GM23338 (cell line): ENCODE results near the gene FARSB. TPM values are rescaled to one million over a fixed set of nuclear protein-coding genes. Genes with fewer than 3 reads are reported as not detected.

Experiments
- ATAC-seq: fragments of 200-7000 bp; cut with Tn5 transposase; 3 replicates; pipeline ENCODE4 v1.9.1; 2020
- DNase-seq: peaks from one replicate; pipeline ENCODE4 v3.0.0-alpha.2; 2015; ENCODE audit warnings: low spot score
- H2AFZ ChIP-seq: fragments of 200-600 bp; sonication (generic); 2 replicates; pipeline ENCODE4 v1.8.0; 2016; ENCODE audit warnings: antibody characterized with exemption, mild to moderate bottlenecking, moderate library complexity
- H3F3A ChIP-seq: fragments of 200-600 bp; sonication (generic); replicated peaks from 2 replicates; pipeline ENCODE4 v1.8.0; 2017; ENCODE audit warnings: antibody characterized with exemption, mixed run types, low read depth
- H3K27ac ChIP-seq: fragments of 200-600 bp; sonication (generic); 2 replicates; pipeline ENCODE4 v1.6.1; 2016; ENCODE audit warnings: low read depth
- H3K27me3 ChIP-seq: fragments of 200-600 bp; sonication (generic); 2 replicates; pipeline ENCODE4 v1.8.0; 2016; ENCODE audit warnings: mild to moderate bottlenecking, mixed run types, moderate library complexity; ENCODE audit not compliant: insufficient read depth
- H3K36me3 ChIP-seq: fragments of 200-600 bp; sonication (generic); 2 replicates; pipeline ENCODE4 v1.8.0; 2016; ENCODE audit warnings: mild to moderate bottlenecking; ENCODE audit not compliant: insufficient read depth
- H3K4me1 ChIP-seq: fragments of 200-600 bp; sonication (generic); 2 replicates; pipeline ENCODE4 v1.8.0; 2016; ENCODE audit warnings: mild to moderate bottlenecking, moderate library complexity; ENCODE audit not compliant: insufficient read depth
- H3K4me2 ChIP-seq: fragments of 200-600 bp; sonication (generic); 2 replicates; pipeline ENCODE4 v1.7.1; 2017; ENCODE audit warnings: mixed run types
- H3K4me3 ChIP-seq: fragments of 200-600 bp; sonication (generic); 2 replicates; pipeline ENCODE4 v1.6.1; 2016; ENCODE audit warnings: mixed run types
- H3K79me2 ChIP-seq: fragments of 200-600 bp; sonication (generic); replicated peaks from 2 replicates; pipeline ENCODE4 v1.8.0; 2017; ENCODE audit warnings: mild to moderate bottlenecking; ENCODE audit not compliant: insufficient read depth
- H3K9me2 ChIP-seq: fragments of 200-600 bp; sonication (generic); 2 replicates; pipeline ENCODE4 v1.8.0; 2017; ENCODE audit not compliant: insufficient read depth
- H4K20me1 ChIP-seq: fragments of 200-600 bp; sonication (generic); replicated peaks from 2 replicates; pipeline ENCODE4 v1.8.0; 2017; ENCODE audit warnings: mild to moderate bottlenecking; ENCODE audit not compliant: insufficient read depth
- H3K27ac Mint-ChIP-seq: 2 replicates; pipeline ENCODE4 v1.8.0; 2020; ENCODE audit warnings: inconsistent platforms, mild to moderate bottlenecking, moderate library complexity, mixed read lengths
- H3K27me3 Mint-ChIP-seq: 3 replicates; pipeline ENCODE4 v1.8.0; 2022; ENCODE audit warnings: low read depth, mild to moderate bottlenecking, moderate library complexity, mixed read lengths, inconsistent platforms; ENCODE audit not compliant: insufficient read depth, poor library complexity
- H3K36me3 Mint-ChIP-seq: 3 replicates; pipeline ENCODE4 v1.8.0; 2021; ENCODE audit warnings: low read depth, mild to moderate bottlenecking, inconsistent platforms, moderate library complexity, mixed read lengths
- H3K4me1 Mint-ChIP-seq: 3 replicates; pipeline ENCODE4 v1.8.0; 2020; ENCODE audit warnings: mild to moderate bottlenecking, inconsistent platforms, mixed read lengths
- H3K4me3 Mint-ChIP-seq: 3 replicates; pipeline ENCODE4 v1.8.0; 2021; ENCODE audit warnings: moderate library complexity, mild to moderate bottlenecking, inconsistent platforms, mixed read lengths
- H3K9me3 Mint-ChIP-seq: 3 replicates; pipeline ENCODE4 v1.8.0; 2020; ENCODE audit warnings: moderate library complexity, mild to moderate bottlenecking, inconsistent platforms, mixed read lengths
- CREB1 ChIP-seq: fragments of 250-450 bp; sonication (Bioruptor Pico); IDR thresholded peaks from 2 replicates; pipeline ENCODE4 v1.5.0; 2020; ENCODE audit warnings: low read depth, mild to moderate bottlenecking, moderate library complexity
- EZH2 ChIP-seq: fragments of 200-600 bp; sonication (generic); IDR thresholded peaks from one replicate; pipeline ENCODE4 v1.8.0; 2017; ENCODE audit warnings: antibody characterized with exemption, mild to moderate bottlenecking, low read depth; ENCODE audit not compliant: unreplicated experiment
- EZH2phosphoT487 ChIP-seq: fragments of 200-600 bp; sonication (generic); IDR thresholded peaks from one replicate; pipeline ENCODE4 v1.8.1; 2018; ENCODE audit warnings: antibody characterized with exemption; ENCODE audit not compliant: unreplicated experiment
- JUNB ChIP-seq: IDR thresholded peaks from one replicate; pipeline ENCODE4 v1.6.1; 2016; ENCODE audit warnings: antibody characterized with exemption; ENCODE audit not compliant: unreplicated experiment
- NANOG ChIP-seq: IDR thresholded peaks from 2 replicates; pipeline ENCODE4 v1.6.1; 2016; ENCODE audit warnings: antibody characterized with exemption, borderline replicate concordance
- POLR2AphosphoS5 ChIP-seq: IDR thresholded peaks from 2 replicates; pipeline ENCODE4 v1.6.1; 2016; ENCODE audit warnings: antibody characterized with exemption, low read depth
- STAT1 ChIP-seq: IDR thresholded peaks from one replicate; pipeline ENCODE4 v1.6.1; 2016; ENCODE audit warnings: antibody characterized with exemption; ENCODE audit not compliant: unreplicated experiment
- ZNF114 ChIP-seq: fragments of 250-450 bp; sonication (Bioruptor Pico); IDR thresholded peaks from 2 replicates; pipeline ENCODE4 v1.5.0; 2020; ENCODE audit warnings: mild to moderate bottlenecking, moderate library complexity
- polyA plus RNA-seq: library from polyadenylated mRNA; unstranded; fragments of >200 nt; fragmentation: Nextera tagmentation; extraction: Ambion mirVana; gene quantifications from 2 replicates; pipeline ENCODE4 v1.2.1, GENCODE V29; 2016
- total RNA-seq: library from RNA; depleted of rRNA; stranded (reverse); fragments of >200 nt; shearing (Covaris generic); gene quantifications from 2 replicates; pipeline ENCODE4 v1.2.3, GENCODE V29; 2014
- TF ChIP-seq, protein P1 (sequence below), 2 experiments: fragments of 200-600 bp in 1 of 2; sonication (generic) in 1 of 2; conservative IDR thresholded peaks; 2 replicates each; pipeline versions ENCODE4 v1.5.1 to v1.6.1; 2016 to 2017; ENCODE audit warnings: antibody characterized with exemption in 2 of 2, low read depth in 2 of 2, mild to moderate bottlenecking in 2 of 2, moderate library complexity in 1 of 2
- TF ChIP-seq, protein P2 (sequence below): IDR thresholded peaks from one replicate; pipeline ENCODE4 v1.6.1; 2018; ENCODE audit warnings: antibody characterized with exemption; ENCODE audit not compliant: unreplicated experiment

FARSB gene
- total and polyA plus RNA-seq, 2 experiments from 2014 or later: 32.5 to 40.0 TPM

DNA sequence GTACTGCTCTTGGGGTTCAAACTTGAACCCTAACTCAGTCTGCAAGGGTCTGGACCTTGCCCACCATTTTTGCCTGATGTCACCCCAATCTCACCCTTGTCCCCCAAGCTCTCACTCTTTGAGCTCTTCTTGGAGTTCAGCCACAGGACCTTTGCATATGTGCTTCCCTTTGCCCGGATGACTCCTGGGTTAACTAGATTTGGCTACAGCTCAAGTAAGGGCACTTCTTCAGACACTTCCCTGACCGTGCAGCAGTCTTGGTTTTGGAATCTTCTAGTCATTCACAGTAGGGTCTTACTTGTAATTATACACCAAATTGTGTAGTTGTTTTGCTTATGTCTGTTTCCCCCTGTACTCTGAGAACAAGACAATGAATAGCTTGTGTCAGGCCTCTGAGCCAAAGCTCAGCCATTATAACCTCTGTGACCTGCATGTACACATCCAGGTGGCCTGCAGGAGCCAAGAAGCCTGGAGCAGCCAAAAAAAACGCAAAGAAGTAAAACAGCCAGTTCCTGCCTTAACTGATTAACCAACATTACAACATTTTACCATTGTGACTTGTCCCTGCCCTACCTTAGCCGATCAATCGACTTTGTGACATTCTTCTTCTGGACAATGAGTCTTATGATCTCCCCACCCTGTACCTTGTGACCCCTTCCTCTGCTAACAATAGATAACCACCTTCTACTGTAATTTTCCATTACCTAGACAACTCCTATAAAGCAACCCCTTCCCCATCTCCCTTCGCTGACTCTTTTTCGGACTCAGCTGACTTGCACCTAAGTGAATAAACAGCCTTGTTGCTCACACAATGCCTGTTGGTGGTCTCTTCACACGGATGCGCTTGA, 14.5 kb upstream of the FARSB start (continued):
- TF ChIP-seq ZNF114 (CRISPR knock-in tag) (no peak), JUNB (no peak), EZH2 (no peak), POLR2AphosphoS5 (no peak), NANOG (no peak), STAT1 (no peak), CREB1 (CRISPR knock-in tag) (no peak)
- TF ChIP-seq, protein P1, sequence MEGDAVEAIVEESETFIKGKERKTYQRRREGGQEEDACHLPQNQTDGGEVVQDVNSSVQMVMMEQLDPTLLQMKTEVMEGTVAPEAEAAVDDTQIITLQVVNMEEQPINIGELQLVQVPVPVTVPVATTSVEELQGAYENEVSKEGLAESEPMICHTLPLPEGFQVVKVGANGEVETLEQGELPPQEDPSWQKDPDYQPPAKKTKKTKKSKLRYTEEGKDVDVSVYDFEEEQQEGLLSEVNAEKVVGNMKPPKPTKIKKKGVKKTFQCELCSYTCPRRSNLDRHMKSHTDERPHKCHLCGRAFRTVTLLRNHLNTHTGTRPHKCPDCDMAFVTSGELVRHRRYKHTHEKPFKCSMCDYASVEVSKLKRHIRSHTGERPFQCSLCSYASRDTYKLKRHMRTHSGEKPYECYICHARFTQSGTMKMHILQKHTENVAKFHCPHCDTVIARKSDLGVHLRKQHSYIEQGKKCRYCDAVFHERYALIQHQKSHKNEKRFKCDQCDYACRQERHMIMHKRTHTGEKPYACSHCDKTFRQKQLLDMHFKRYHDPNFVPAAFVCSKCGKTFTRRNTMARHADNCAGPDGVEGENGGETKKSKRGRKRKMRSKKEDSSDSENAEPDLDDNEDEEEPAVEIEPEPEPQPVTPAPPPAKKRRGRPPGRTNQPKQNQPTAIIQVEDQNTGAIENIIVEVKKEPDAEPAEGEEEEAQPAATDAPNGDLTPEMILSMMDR (conservative IDR thresholded peaks at IDR 0.05; ENCODE audit: low read depth in 2 of 2): no peak

DNA sequence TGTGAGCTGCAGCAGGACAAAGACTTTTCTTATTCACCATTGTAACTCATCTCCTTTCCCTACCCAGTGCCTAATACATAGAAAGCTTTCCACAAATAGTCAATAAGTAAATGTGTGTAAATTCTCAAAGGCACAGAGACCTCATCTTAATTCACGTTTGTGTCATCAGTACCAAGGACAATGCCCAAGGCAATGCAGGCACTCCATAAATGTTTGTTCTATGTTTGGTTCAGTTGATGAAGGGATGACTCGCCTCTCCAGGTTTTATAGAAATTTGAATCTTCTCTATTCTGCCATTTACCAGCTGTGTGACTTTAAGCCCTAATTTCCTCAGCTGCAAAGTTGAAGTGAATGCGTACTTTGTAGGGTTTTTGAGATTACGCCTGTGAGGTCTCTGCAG, 13.5 kb upstream of the FARSB start:
- Histone ChIP-seq H3K27me3 (peaks cover 39% of the 10 kb centered on the region), H3K4me1 (peaks cover 9% of the 10 kb centered on the region; the same call in 1 of the 2 replicates), H3K4me3 (no peak overlapping the region), H3K9me2 (no peaks in the 10 kb centered on the region), H3K36me3 (no peaks in the 10 kb centered on the region), H3K79me2 (no peaks in the 10 kb centered on the region), H3K27ac (no peak overlapping the region), H3F3A (0 out of 2 replicates have a peak, but pooled peaks cover 3% of the 10 kb centered on the region), H2AFZ (no peak overlapping the region), H3K4me2 (no peak overlapping the region), H4K20me1 (no peaks in the 10 kb centered on the region)
- no peak overlapping the region for H3K27ac Mint-ChIP-seq
- H3K36me3 Mint-ChIP-seq: no peaks in the 10 kb centered on the region
- H3K27me3 Mint-ChIP-seq: peaks cover 25% of the 10 kb centered on the region
- no peak overlapping the region for H3K4me3 Mint-ChIP-seq
- no peak for TF ChIP-seq ZNF114 (CRISPR knock-in tag)
- TF ChIP-seq POLR2AphosphoS5: no peak
- no peak for TF ChIP-seq EZH2phosphoT487
- no peak for TF ChIP-seq EZH2
- TF ChIP-seq, protein P1 (conservative IDR thresholded peaks at IDR 0.05; ENCODE audit: low read depth in 2 of 2): no peak
- TF ChIP-seq CREB1 (CRISPR knock-in tag): no peak
- TF ChIP-seq NANOG: no peak
- TF ChIP-seq STAT1: no peak
- TF ChIP-seq, protein P2, sequence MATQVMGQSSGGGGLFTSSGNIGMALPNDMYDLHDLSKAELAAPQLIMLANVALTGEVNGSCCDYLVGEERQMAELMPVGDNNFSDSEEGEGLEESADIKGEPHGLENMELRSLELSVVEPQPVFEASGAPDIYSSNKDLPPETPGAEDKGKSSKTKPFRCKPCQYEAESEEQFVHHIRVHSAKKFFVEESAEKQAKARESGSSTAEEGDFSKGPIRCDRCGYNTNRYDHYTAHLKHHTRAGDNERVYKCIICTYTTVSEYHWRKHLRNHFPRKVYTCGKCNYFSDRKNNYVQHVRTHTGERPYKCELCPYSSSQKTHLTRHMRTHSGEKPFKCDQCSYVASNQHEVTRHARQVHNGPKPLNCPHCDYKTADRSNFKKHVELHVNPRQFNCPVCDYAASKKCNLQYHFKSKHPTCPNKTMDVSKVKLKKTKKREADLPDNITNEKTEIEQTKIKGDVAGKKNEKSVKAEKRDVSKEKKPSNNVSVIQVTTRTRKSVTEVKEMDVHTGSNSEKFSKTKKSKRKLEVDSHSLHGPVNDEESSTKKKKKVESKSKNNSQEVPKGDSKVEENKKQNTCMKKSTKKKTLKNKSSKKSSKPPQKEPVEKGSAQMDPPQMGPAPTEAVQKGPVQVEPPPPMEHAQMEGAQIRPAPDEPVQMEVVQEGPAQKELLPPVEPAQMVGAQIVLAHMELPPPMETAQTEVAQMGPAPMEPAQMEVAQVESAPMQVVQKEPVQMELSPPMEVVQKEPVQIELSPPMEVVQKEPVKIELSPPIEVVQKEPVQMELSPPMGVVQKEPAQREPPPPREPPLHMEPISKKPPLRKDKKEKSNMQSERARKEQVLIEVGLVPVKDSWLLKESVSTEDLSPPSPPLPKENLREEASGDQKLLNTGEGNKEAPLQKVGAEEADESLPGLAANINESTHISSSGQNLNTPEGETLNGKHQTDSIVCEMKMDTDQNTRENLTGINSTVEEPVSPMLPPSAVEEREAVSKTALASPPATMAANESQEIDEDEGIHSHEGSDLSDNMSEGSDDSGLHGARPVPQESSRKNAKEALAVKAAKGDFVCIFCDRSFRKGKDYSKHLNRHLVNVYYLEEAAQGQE: no peak
- H3K4me1 Mint-ChIP-seq: peaks cover 5% of the 10 kb centered on the region
- no peak for DNase-seq
- ATAC-seq: no peak
- H3K9me3 Mint-ChIP-seq: no peaks in the 10 kb centered on the region; the same call in 2 of the 3 replicates
